Trophoblast cell (in vitro differentiated cells and primary cell): ENCODE data around the gene PPP1R36.
"Not testable (repeated sequence)": the region's sequence is repeated elsewhere in the genome, so short reads cannot be mapped to it uniquely, and the experiment has no call there.

Source experiments
- DNase-seq, 2 donors: peaks; one replicate each; pipeline ENCODE4 v3.0.0-alpha.2; 2016
- H2AFZ ChIP-seq: 2 replicates; pipeline ENCODE4 v1.6.1; 2013; ENCODE audit warnings: low read length, moderate library complexity, mild to moderate bottlenecking; ENCODE audit not compliant: insufficient read depth, poor library complexity
- H2AK5ac ChIP-seq: 2 replicates; pipeline ENCODE4 v1.6.1; 2013; ENCODE audit warnings: mild to moderate bottlenecking, low read length
- H2BK120ac ChIP-seq: 2 replicates; pipeline ENCODE4 v1.6.1; 2013; ENCODE audit warnings: low read length, mild to moderate bottlenecking, moderate library complexity; ENCODE audit not compliant: insufficient read depth, poor library complexity
- H2BK12ac ChIP-seq: 2 replicates; pipeline ENCODE4 v1.6.1; 2013; ENCODE audit warnings: mild to moderate bottlenecking, low read length, moderate library complexity
- H2BK5ac ChIP-seq: 2 replicates; pipeline ENCODE4 v1.6.1; 2013; ENCODE audit warnings: low read length, low read depth, moderate library complexity, mild to moderate bottlenecking; ENCODE audit not compliant: poor library complexity
- H3K14ac ChIP-seq: 2 replicates; pipeline ENCODE4 v1.6.1; 2013; ENCODE audit warnings: mild to moderate bottlenecking, low read length
- H3K18ac ChIP-seq: 2 replicates; pipeline ENCODE4 v1.6.1; 2013; ENCODE audit warnings: mild to moderate bottlenecking, low read length
- H3K23ac ChIP-seq: 2 replicates; pipeline ENCODE4 v1.6.1; 2013; ENCODE audit warnings: low read length
- H3K27ac ChIP-seq: 2 replicates; pipeline ENCODE4 v1.5.1; 2013; ENCODE audit warnings: low read depth, mild to moderate bottlenecking, inconsistent platforms, low read length, moderate library complexity
- H3K27me3 ChIP-seq: 2 replicates; pipeline ENCODE4 v1.6.1; 2013; ENCODE audit warnings: inconsistent platforms, mild to moderate bottlenecking, low read length, moderate library complexity; ENCODE audit not compliant: insufficient read depth
- H3K36me3 ChIP-seq, 2 experiments: 1 replicate in 1 of 2; 2 replicates in 1 of 2; pipeline ENCODE4 v1.6.1; 2013; ENCODE audit warnings: low read length in 2 of 2, mild to moderate bottlenecking in 2 of 2, moderate library complexity in 1 of 2; ENCODE audit not compliant: insufficient read depth in 2 of 2, control insufficient read depth in 1 of 2
- H3K4ac ChIP-seq: 2 replicates; pipeline ENCODE4 v1.6.1; 2013; ENCODE audit warnings: low read depth, mild to moderate bottlenecking, low read length, moderate library complexity
- H3K4me1 ChIP-seq, 2 experiments: 1 replicate in 1 of 2; 2 replicates in 1 of 2; pipeline ENCODE4 v1.6.1; 2013; ENCODE audit warnings: low read length in 2 of 2, mild to moderate bottlenecking in 2 of 2, moderate library complexity in 1 of 2; ENCODE audit not compliant: insufficient read depth in 2 of 2, control insufficient read depth in 1 of 2
- H3K4me2 ChIP-seq: 2 replicates; pipeline ENCODE4 v1.6.1; 2013; ENCODE audit warnings: inconsistent platforms, mild to moderate bottlenecking, low read length, moderate library complexity
- H3K4me3 ChIP-seq: 2 replicates; pipeline ENCODE4 v1.5.1; 2013; ENCODE audit warnings: mild to moderate bottlenecking, low read depth, low read length, inconsistent platforms
- H3K79me1 ChIP-seq: one replicate; pipeline ENCODE4 v1.6.1; 2013; ENCODE audit warnings: low read length
- H3K79me2 ChIP-seq: 2 replicates; pipeline ENCODE4 v1.6.1; 2013; ENCODE audit warnings: low read length, mild to moderate bottlenecking; ENCODE audit not compliant: control insufficient read depth, insufficient read depth, poor library complexity
- H3K9ac ChIP-seq: 2 replicates; pipeline ENCODE4 v1.6.1; 2013; ENCODE audit warnings: mild to moderate bottlenecking, low read length
- H3K9me3 ChIP-seq: 2 replicates; pipeline ENCODE4 v1.6.1; 2013; ENCODE audit warnings: low read depth, mild to moderate bottlenecking, control low read depth, inconsistent platforms, low read length; ENCODE audit not compliant: insufficient read depth
- H4K12ac ChIP-seq: 2 replicates; pipeline ENCODE4 v1.6.1; 2013; ENCODE audit warnings: low read depth, mild to moderate bottlenecking, low read length, moderate library complexity
- H4K8ac ChIP-seq: 2 replicates; pipeline ENCODE4 v1.6.1; 2013; ENCODE audit warnings: low read depth, mild to moderate bottlenecking, low read length, moderate library complexity
- H4K91ac ChIP-seq: one replicate; pipeline ENCODE4 v1.6.1; 2013; ENCODE audit warnings: low read depth, mild to moderate bottlenecking, low read length, moderate library complexity
- WGBS: extraction: QIAGEN DNeasy Blood & Tissue Kit; methylation state at CpG from one replicate; pipeline ENCODE4 v1.1.7; 2013; ENCODE audit warnings: missing lambda C conversion rate; ENCODE audit not compliant: insufficient read length, insufficient coverage; ENCODE audit errors: extremely low coverage; 5-methylcytosine and 5-hydroxymethylcytosine counted together

PPP1R36 gene

GRCh38 chr14:64554556-64554955, 4.8 kb downstream of the PPP1R36 start:
- peak; percentile 43 to 66 for DNase-seq
- no peak overlapping the region for H3K14ac ChIP-seq
- peaks cover 17% of the 10 kb centered on the region for H3K79me1 ChIP-seq
- H3K4me1 ChIP-seq = peaks cover 7 to 13% of the 10 kb centered on the region in 2 experiments
- H2BK5ac ChIP-seq = no peak overlapping the region
- no peak overlapping the region for H2AK5ac ChIP-seq
- H3K4ac ChIP-seq = no peak overlapping the region
- no peak overlapping the region for H3K9ac ChIP-seq
- no peak overlapping the region for H3K4me2 ChIP-seq
- no peak overlapping the region for H2AFZ ChIP-seq
- H4K8ac ChIP-seq = no peak overlapping the region
- H3K4me3 ChIP-seq = no peak overlapping the region
- no peaks in the 10 kb centered on the region for H3K9me3 ChIP-seq
- no peak overlapping the region for H4K91ac ChIP-seq
- H3K36me3 ChIP-seq = no peaks in the 10 kb centered on the region
- no peak overlapping the region for H4K12ac ChIP-seq
- peaks cover 3% of the 10 kb centered on the region for H3K79me2 ChIP-seq
- no peak overlapping the region for H3K18ac ChIP-seq
- H2BK12ac ChIP-seq = no peak overlapping the region
- H2BK120ac ChIP-seq = no peak overlapping the region
- WGBS = no CpG with 5 or more reads among the region's 4 CpGs
- H3K27ac ChIP-seq = no peak overlapping the region
- no peaks in the 10 kb centered on the region for H3K27me3 ChIP-seq
- no peak overlapping the region for H3K23ac ChIP-seq

- no peaks in the 10 kb centered on the region for H3K9me3 ChIP-seq
- peak overlapping the region; percentile 58 for H2AK5ac ChIP-seq
- peaks cover 12% of the 10 kb centered on the region for H3K79me1 ChIP-seq
- H2AFZ ChIP-seq = no peak overlapping the region
- H3K23ac ChIP-seq = no peak overlapping the region
- peak overlapping the region; percentile 50 for H3K18ac ChIP-seq
- H2BK12ac ChIP-seq = peak overlapping the region; percentile 62
- DNase-seq = peak; percentile 66 to 78
- H4K8ac ChIP-seq = no peak overlapping the region
- H3K9ac ChIP-seq = no peak overlapping the region
- peak overlapping the region; percentile 40 for H2BK120ac ChIP-seq
- H3K4me1 ChIP-seq = peaks cover 3 to 4% of the 10 kb centered on the region in 2 experiments
- H3K4me3 ChIP-seq = no peak overlapping the region
- H3K27me3 ChIP-seq = no peaks in the 10 kb centered on the region
- H2BK5ac ChIP-seq = peak overlapping the region; percentile 75
- H3K79me2 ChIP-seq = no peaks in the 10 kb centered on the region
- H4K12ac ChIP-seq = no peak overlapping the region
- no peak overlapping the region for H3K4ac ChIP-seq
- peak overlapping the region; percentile 73 for H4K91ac ChIP-seq
- H3K36me3 ChIP-seq = no peaks in the 10 kb centered on the region
- no peak overlapping the region for H3K4me2 ChIP-seq
- WGBS = no CpG with 5 or more reads among the region's 5 CpGs
- H3K14ac ChIP-seq = peak overlapping the region; percentile 67
- H3K27ac ChIP-seq = no peak overlapping the region
These were observed 6.8 kb downstream of the PPP1R36 start for GRCh38 chr14:64556526-64556925.

DNA sequence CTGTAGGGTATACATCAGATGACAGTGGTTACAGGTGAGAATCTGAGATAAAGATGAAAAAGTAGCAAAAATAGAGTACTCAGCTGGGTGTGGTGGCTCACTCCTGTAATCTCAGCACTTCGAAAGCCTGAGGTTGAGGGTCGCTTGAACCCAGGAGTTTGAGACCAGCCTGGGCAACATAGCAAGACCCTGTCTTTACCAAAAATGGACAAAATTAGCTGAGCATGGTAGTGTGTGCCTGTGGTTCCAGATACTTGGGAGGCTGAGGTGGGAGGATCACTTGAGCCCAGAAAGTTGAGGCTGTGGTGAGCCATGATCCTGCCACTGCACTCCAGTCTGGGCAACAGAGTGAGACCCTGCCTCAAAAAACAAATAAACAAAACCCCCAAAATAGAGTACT, 8.5 kb downstream of the PPP1R36 start:
- no CpG with 5 or more reads among the region's 2 CpGs for WGBS
- H3K4me2 ChIP-seq, H3K23ac ChIP-seq, H3K79me2 ChIP-seq, H2AFZ ChIP-seq, H3K27ac ChIP-seq, H3K14ac ChIP-seq, H3K4me1 ChIP-seq, H2AK5ac ChIP-seq, H3K36me3 ChIP-seq, H3K9ac ChIP-seq, H4K8ac ChIP-seq, H3K4ac ChIP-seq, H4K12ac ChIP-seq, H2BK5ac ChIP-seq, DNase-seq, H3K9me3 ChIP-seq, H3K4me3 ChIP-seq, H3K27me3 ChIP-seq, H2BK120ac ChIP-seq, H3K18ac ChIP-seq: not testable (repeated sequence)
- Histone ChIP-seq H3K79me1 (peaks cover 14% of the 10 kb centered on the region), H4K91ac (peak overlapping the region; percentile 29), H2BK12ac (peak overlapping the region; percentile 88)

DNA sequence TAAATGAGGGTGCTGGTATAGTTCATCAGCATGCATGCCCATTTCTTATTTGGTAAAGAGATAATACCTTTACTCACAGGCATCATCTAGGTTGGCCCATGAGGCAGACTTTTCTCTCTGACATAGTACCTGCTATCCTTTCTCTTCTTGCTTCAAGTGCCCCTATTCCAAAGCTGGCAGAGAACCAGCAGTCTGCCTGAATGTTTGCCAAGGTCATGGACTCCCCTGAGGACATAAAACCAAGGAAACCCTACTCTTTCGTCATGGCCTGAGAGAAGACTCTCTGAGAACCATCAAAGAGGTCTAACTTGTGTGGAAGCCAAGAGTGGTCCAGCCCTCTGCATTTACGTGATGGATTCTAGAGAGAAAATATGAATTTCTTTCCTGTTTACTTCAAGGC, 11.9 kb downstream of the PPP1R36 start:
- no peak overlapping the region for H4K91ac ChIP-seq
- no CpG with 5 or more reads among the region's 2 CpGs for WGBS
- H3K4me3 ChIP-seq = no peak overlapping the region
- no peak overlapping the region for H2BK5ac ChIP-seq
- H4K8ac ChIP-seq = no peak overlapping the region
- no peak overlapping the region for H2BK120ac ChIP-seq
- H3K27ac ChIP-seq = no peak overlapping the region
- H4K12ac ChIP-seq = no peak overlapping the region
- no peak overlapping the region for H3K9ac ChIP-seq
- no peaks in the 10 kb centered on the region for H3K36me3 ChIP-seq
- H3K4ac ChIP-seq = no peak overlapping the region
- H2AK5ac ChIP-seq = no peak overlapping the region
- no peak overlapping the region for H3K4me2 ChIP-seq
- H3K79me2 ChIP-seq = no peaks in the 10 kb centered on the region
- H3K9me3 ChIP-seq = no peaks in the 10 kb centered on the region
- H2BK12ac ChIP-seq = peak overlapping the region; percentile 2
- peaks cover 17% of the 10 kb centered on the region for H3K79me1 ChIP-seq
- H2AFZ ChIP-seq = no peak overlapping the region
- H3K14ac ChIP-seq = no peak overlapping the region
- H3K23ac ChIP-seq = no peak overlapping the region
- no peak for DNase-seq
- peaks cover 3 to 6% of the 10 kb centered on the region in 2 experiments for H3K4me1 ChIP-seq
- no peak overlapping the region for H3K18ac ChIP-seq
- no peaks in the 10 kb centered on the region for H3K27me3 ChIP-seq
